ENCODE results near the gene KCNK4. TPM values are rescaled to one million over a fixed set of nuclear protein-coding genes. Genes with fewer than 3 reads are reported as not detected.
"Not testable (repeated sequence)": the region's sequence is repeated elsewhere in the genome, so short reads cannot be mapped to it uniquely, and the experiment has no call there.

The KCNK4 gene
- total RNA-seq, 1 donor from 2014 or later, result 0.36 TPM

DNA sequence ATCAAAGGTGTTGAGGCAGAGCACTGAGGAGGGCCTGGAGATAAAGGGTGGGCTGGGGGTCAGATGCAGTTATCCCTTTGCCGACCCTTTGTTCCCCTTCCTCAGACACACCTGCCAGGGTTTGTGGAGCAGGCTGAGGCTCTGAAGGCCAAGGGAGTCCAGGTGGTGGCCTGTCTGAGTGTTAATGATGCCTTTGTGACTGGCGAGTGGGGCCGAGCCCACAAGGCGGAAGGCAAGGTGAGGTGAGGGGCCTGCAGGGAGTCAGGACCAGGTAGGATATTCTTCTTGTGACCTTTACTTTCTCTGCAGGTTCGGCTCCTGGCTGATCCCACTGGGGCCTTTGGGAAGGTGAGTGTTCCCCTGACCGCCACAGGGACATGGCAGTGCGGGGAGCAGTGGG lies 29.5 kb downstream of the KCNK4 start:
- Mint-ChIP-seq H3K27ac (ENCODE audit: unreplicated experiment) (no peak overlapping the region), H3K4me1 (ENCODE audit: unreplicated experiment) (peaks cover 23% of the 10 kb centered on the region), H3K4me3 (ENCODE audit: unreplicated experiment) (peak overlapping the region; percentile 56), H3K9me3 (ENCODE audit: unreplicated experiment) (no peaks in the 10 kb centered on the region), H3K36me3 (ENCODE audit: low read depth, unreplicated experiment) (peaks cover 23% of the 10 kb centered on the region), H3K27me3 (ENCODE audit: unreplicated experiment) (peaks cover 12% of the 10 kb centered on the region)
- no peak for DNase-seq (ENCODE audit: low spot score)
- no peak for TF ChIP-seq CTCF (IDR thresholded peaks at IDR 0.05; ENCODE audit: unreplicated experiment)

- TF ChIP-seq CTCF (IDR thresholded peaks at IDR 0.05; ENCODE audit: unreplicated experiment), result no peak
- Mint-ChIP-seq H3K9me3 (ENCODE audit: unreplicated experiment) (no peaks in the 10 kb centered on the region), H3K4me1 (ENCODE audit: unreplicated experiment) (peaks cover 23% of the 10 kb centered on the region), H3K4me3 (ENCODE audit: unreplicated experiment) (peak overlapping the region; percentile 87), H3K27ac (ENCODE audit: unreplicated experiment) (peak overlapping the region; percentile 81), H3K36me3 (ENCODE audit: low read depth, unreplicated experiment) (peaks cover 23% of the 10 kb centered on the region), H3K27me3 (ENCODE audit: unreplicated experiment) (peaks cover 12% of the 10 kb centered on the region)
- DNase-seq (ENCODE audit: low spot score), result no peak
Observed at GRCh38 chr11:64321026-64321425, 29.9 kb downstream of the KCNK4 start.

GRCh38 chr11:64321533-64321932 lies 30.4 kb downstream of the KCNK4 start:
- Mint-ChIP-seq H3K27me3 (ENCODE audit: unreplicated experiment) (peaks cover 12% of the 10 kb centered on the region), H3K36me3 (ENCODE audit: low read depth, unreplicated experiment) (peaks cover 21% of the 10 kb centered on the region), H3K9me3 (ENCODE audit: unreplicated experiment) (no peaks in the 10 kb centered on the region), H3K27ac (ENCODE audit: unreplicated experiment) (no peak overlapping the region), H3K4me3 (ENCODE audit: unreplicated experiment) (peak overlapping the region; percentile 54), H3K4me1 (ENCODE audit: unreplicated experiment) (peaks cover 20% of the 10 kb centered on the region)
- no peak for TF ChIP-seq CTCF (IDR thresholded peaks at IDR 0.05; ENCODE audit: unreplicated experiment)
- DNase-seq (ENCODE audit: low spot score), result no peak

DNA sequence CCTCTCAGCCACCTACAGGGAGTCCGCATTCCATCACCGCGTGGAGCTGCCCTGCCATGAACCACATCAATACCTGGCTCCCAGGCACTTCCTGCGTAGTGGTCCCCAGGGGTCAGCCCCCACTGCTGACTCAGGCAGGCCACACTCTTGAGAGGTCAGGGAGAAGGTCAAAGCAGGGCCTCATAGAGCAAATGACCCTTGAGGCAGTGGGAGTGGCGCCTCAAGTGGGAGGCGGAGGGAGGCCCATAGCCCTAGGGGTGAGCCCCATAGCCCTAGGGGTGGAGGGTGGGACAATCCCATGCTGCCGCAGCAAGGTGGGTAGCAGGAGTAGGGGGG lies 31.8 kb downstream of the KCNK4 start:
- no peak overlapping the region for H3K27ac Mint-ChIP-seq (ENCODE audit: unreplicated experiment)
- peaks cover 12% of the 10 kb centered on the region for H3K27me3 Mint-ChIP-seq (ENCODE audit: unreplicated experiment)
- H3K4me1 Mint-ChIP-seq (ENCODE audit: unreplicated experiment), result peaks cover 15% of the 10 kb centered on the region
- no peaks in the 10 kb centered on the region for H3K9me3 Mint-ChIP-seq (ENCODE audit: unreplicated experiment)
- no peak for TF ChIP-seq CTCF (IDR thresholded peaks at IDR 0.05; ENCODE audit: unreplicated experiment)
- H3K4me3 Mint-ChIP-seq (ENCODE audit: unreplicated experiment), result no peak overlapping the region
- no peak for DNase-seq (ENCODE audit: low spot score)
- H3K36me3 Mint-ChIP-seq (ENCODE audit: low read depth, unreplicated experiment), result peaks cover 18% of the 10 kb centered on the region

DNA sequence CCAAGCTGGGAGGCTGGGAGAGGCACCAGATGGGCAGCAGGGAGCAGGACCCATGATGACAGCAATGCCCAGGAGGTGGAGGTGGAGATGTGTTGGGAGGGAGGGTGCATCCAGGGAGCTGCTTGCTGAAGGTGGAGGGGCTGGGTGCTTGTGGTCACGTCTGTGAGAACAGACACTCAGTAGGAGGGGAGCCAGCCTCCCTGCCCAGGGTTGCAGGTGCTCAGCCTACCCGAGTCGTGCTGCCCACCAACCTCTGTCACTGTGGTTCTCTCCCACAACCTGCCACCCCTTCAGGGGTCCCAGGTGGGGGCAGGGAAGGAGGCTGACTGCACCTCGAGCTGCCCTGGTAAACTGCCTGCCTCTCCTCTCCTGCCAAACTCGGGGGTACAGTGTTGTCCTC lies 32.3 kb downstream of the KCNK4 start:
- Mint-ChIP-seq H3K36me3 (ENCODE audit: low read depth, unreplicated experiment) (peaks cover 18% of the 10 kb centered on the region), H3K9me3 (ENCODE audit: unreplicated experiment) (no peaks in the 10 kb centered on the region), H3K4me1 (ENCODE audit: unreplicated experiment) (peaks cover 15% of the 10 kb centered on the region), H3K4me3 (ENCODE audit: unreplicated experiment) (no peak overlapping the region), H3K27me3 (ENCODE audit: unreplicated experiment) (peaks cover 12% of the 10 kb centered on the region), H3K27ac (ENCODE audit: unreplicated experiment) (no peak overlapping the region)
- no peak for DNase-seq (ENCODE audit: low spot score)
- TF ChIP-seq CTCF (IDR thresholded peaks at IDR 0.05; ENCODE audit: unreplicated experiment), result no peak

- H3K4me1 Mint-ChIP-seq (ENCODE audit: unreplicated experiment), result peaks cover 13% of the 10 kb centered on the region
- not testable (repeated sequence) for H3K9me3 Mint-ChIP-seq (ENCODE audit: unreplicated experiment); DNase-seq (ENCODE audit: low spot score); H3K4me3 Mint-ChIP-seq (ENCODE audit: unreplicated experiment)
- H3K27ac Mint-ChIP-seq (ENCODE audit: unreplicated experiment), result peak overlapping the region; percentile 57
- H3K36me3 Mint-ChIP-seq (ENCODE audit: low read depth, unreplicated experiment), result peaks cover 18% of the 10 kb centered on the region
- H3K27me3 Mint-ChIP-seq (ENCODE audit: unreplicated experiment), result peaks cover 11% of the 10 kb centered on the region
Observed at GRCh38 chr11:64323984-64324383, 32.9 kb downstream of the KCNK4 start.
